GM23338 (cell line): ENCODE results near the gene BTNL2. TPM values are rescaled to one million over a fixed set of nuclear protein-coding genes. Genes with fewer than 3 reads are reported as not detected.

ENCODE experiments used
- ATAC-seq: fragments of 200-7000 bp; cut with Tn5 transposase; 3 replicates; pipeline ENCODE4 v1.9.1; 2020
- DNase-seq: peaks from one replicate; pipeline ENCODE4 v3.0.0-alpha.2; 2015; ENCODE audit warnings: low spot score
- H2AFZ ChIP-seq: fragments of 200-600 bp; sonication (generic); 2 replicates; pipeline ENCODE4 v1.8.0; 2016; ENCODE audit warnings: antibody characterized with exemption, mild to moderate bottlenecking, moderate library complexity
- H3F3A ChIP-seq: fragments of 200-600 bp; sonication (generic); replicated peaks from 2 replicates; pipeline ENCODE4 v1.8.0; 2017; ENCODE audit warnings: antibody characterized with exemption, mixed run types, low read depth
- H3K27ac ChIP-seq: fragments of 200-600 bp; sonication (generic); 2 replicates; pipeline ENCODE4 v1.6.1; 2016; ENCODE audit warnings: low read depth
- H3K27me3 ChIP-seq: fragments of 200-600 bp; sonication (generic); 2 replicates; pipeline ENCODE4 v1.8.0; 2016; ENCODE audit warnings: mild to moderate bottlenecking, mixed run types, moderate library complexity; ENCODE audit not compliant: insufficient read depth
- H3K36me3 ChIP-seq: fragments of 200-600 bp; sonication (generic); 2 replicates; pipeline ENCODE4 v1.8.0; 2016; ENCODE audit warnings: mild to moderate bottlenecking; ENCODE audit not compliant: insufficient read depth
- H3K4me1 ChIP-seq: fragments of 200-600 bp; sonication (generic); 2 replicates; pipeline ENCODE4 v1.8.0; 2016; ENCODE audit warnings: mild to moderate bottlenecking, moderate library complexity; ENCODE audit not compliant: insufficient read depth
- H3K4me2 ChIP-seq: fragments of 200-600 bp; sonication (generic); 2 replicates; pipeline ENCODE4 v1.7.1; 2017; ENCODE audit warnings: mixed run types
- H3K4me3 ChIP-seq: fragments of 200-600 bp; sonication (generic); 2 replicates; pipeline ENCODE4 v1.6.1; 2016; ENCODE audit warnings: mixed run types
- H3K79me2 ChIP-seq: fragments of 200-600 bp; sonication (generic); replicated peaks from 2 replicates; pipeline ENCODE4 v1.8.0; 2017; ENCODE audit warnings: mild to moderate bottlenecking; ENCODE audit not compliant: insufficient read depth
- H3K9me2 ChIP-seq: fragments of 200-600 bp; sonication (generic); 2 replicates; pipeline ENCODE4 v1.8.0; 2017; ENCODE audit not compliant: insufficient read depth
- H4K20me1 ChIP-seq: fragments of 200-600 bp; sonication (generic); replicated peaks from 2 replicates; pipeline ENCODE4 v1.8.0; 2017; ENCODE audit warnings: mild to moderate bottlenecking; ENCODE audit not compliant: insufficient read depth
- H3K27ac Mint-ChIP-seq: 2 replicates; pipeline ENCODE4 v1.8.0; 2020; ENCODE audit warnings: inconsistent platforms, mild to moderate bottlenecking, moderate library complexity, mixed read lengths
- H3K27me3 Mint-ChIP-seq: 3 replicates; pipeline ENCODE4 v1.8.0; 2022; ENCODE audit warnings: low read depth, mild to moderate bottlenecking, moderate library complexity, mixed read lengths, inconsistent platforms; ENCODE audit not compliant: insufficient read depth, poor library complexity
- H3K36me3 Mint-ChIP-seq: 3 replicates; pipeline ENCODE4 v1.8.0; 2021; ENCODE audit warnings: low read depth, mild to moderate bottlenecking, inconsistent platforms, moderate library complexity, mixed read lengths
- H3K4me1 Mint-ChIP-seq: 3 replicates; pipeline ENCODE4 v1.8.0; 2020; ENCODE audit warnings: mild to moderate bottlenecking, inconsistent platforms, mixed read lengths
- H3K4me3 Mint-ChIP-seq: 3 replicates; pipeline ENCODE4 v1.8.0; 2021; ENCODE audit warnings: moderate library complexity, mild to moderate bottlenecking, inconsistent platforms, mixed read lengths
- H3K9me3 Mint-ChIP-seq: 3 replicates; pipeline ENCODE4 v1.8.0; 2020; ENCODE audit warnings: moderate library complexity, mild to moderate bottlenecking, inconsistent platforms, mixed read lengths
- CREB1 ChIP-seq: fragments of 250-450 bp; sonication (Bioruptor Pico); IDR thresholded peaks from 2 replicates; pipeline ENCODE4 v1.5.0; 2020; ENCODE audit warnings: low read depth, mild to moderate bottlenecking, moderate library complexity
- CTCF ChIP-seq, 2 experiments: fragments of 200-600 bp in 1 of 2; sonication (generic) in 1 of 2; conservative IDR thresholded peaks; 2 replicates each; pipeline versions ENCODE4 v1.5.1 to v1.6.1; 2016 to 2017; ENCODE audit warnings: antibody characterized with exemption in 2 of 2, low read depth in 2 of 2, mild to moderate bottlenecking in 2 of 2, moderate library complexity in 1 of 2
- ETS1 ChIP-seq: IDR thresholded peaks from 2 replicates; pipeline ENCODE4 v1.6.1; 2016; ENCODE audit warnings: antibody characterized with exemption
- EZH2 ChIP-seq: fragments of 200-600 bp; sonication (generic); IDR thresholded peaks from one replicate; pipeline ENCODE4 v1.8.0; 2017; ENCODE audit warnings: antibody characterized with exemption, mild to moderate bottlenecking, low read depth; ENCODE audit not compliant: unreplicated experiment
- EZH2phosphoT487 ChIP-seq: fragments of 200-600 bp; sonication (generic); IDR thresholded peaks from one replicate; pipeline ENCODE4 v1.8.1; 2018; ENCODE audit warnings: antibody characterized with exemption; ENCODE audit not compliant: unreplicated experiment
- JUNB ChIP-seq: IDR thresholded peaks from one replicate; pipeline ENCODE4 v1.6.1; 2016; ENCODE audit warnings: antibody characterized with exemption; ENCODE audit not compliant: unreplicated experiment
- NANOG ChIP-seq: IDR thresholded peaks from 2 replicates; pipeline ENCODE4 v1.6.1; 2016; ENCODE audit warnings: antibody characterized with exemption, borderline replicate concordance
- POLR2AphosphoS5 ChIP-seq: IDR thresholded peaks from 2 replicates; pipeline ENCODE4 v1.6.1; 2016; ENCODE audit warnings: antibody characterized with exemption, low read depth
- REST ChIP-seq: IDR thresholded peaks from one replicate; pipeline ENCODE4 v1.6.1; 2018; ENCODE audit warnings: antibody characterized with exemption; ENCODE audit not compliant: unreplicated experiment
- STAT1 ChIP-seq: IDR thresholded peaks from one replicate; pipeline ENCODE4 v1.6.1; 2016; ENCODE audit warnings: antibody characterized with exemption; ENCODE audit not compliant: unreplicated experiment
- ZNF114 ChIP-seq: fragments of 250-450 bp; sonication (Bioruptor Pico); IDR thresholded peaks from 2 replicates; pipeline ENCODE4 v1.5.0; 2020; ENCODE audit warnings: mild to moderate bottlenecking, moderate library complexity
- ZNF331 ChIP-seq: fragments of 250-450 bp; sonication (Bioruptor Pico); IDR thresholded peaks from 2 replicates; pipeline ENCODE4 v1.5.0; 2020; ENCODE audit warnings: low read depth, mild to moderate bottlenecking, moderate library complexity
- ZNF462 ChIP-seq: fragments of 250-450 bp; sonication (Bioruptor Pico); IDR thresholded peaks from 2 replicates; pipeline ENCODE4 v1.5.0; 2020; ENCODE audit warnings: mild to moderate bottlenecking, moderate library complexity
- polyA plus RNA-seq: library from polyadenylated mRNA; unstranded; fragments of >200 nt; fragmentation: Nextera tagmentation; extraction: Ambion mirVana; gene quantifications from 2 replicates; pipeline ENCODE4 v1.2.1, GENCODE V29; 2016
- total RNA-seq: library from RNA; depleted of rRNA; stranded (reverse); fragments of >200 nt; shearing (Covaris generic); gene quantifications from 2 replicates; pipeline ENCODE4 v1.2.3, GENCODE V29; 2014

BTNL2 gene
- total and polyA plus RNA-seq, 2 experiments from 2014 or later = not detected

- Mint-ChIP-seq H3K27me3 (no peaks in the 10 kb centered on the region), H3K36me3 (no peaks in the 10 kb centered on the region), H3K27ac (no peak overlapping the region), H3K4me3 (no peak overlapping the region), H3K9me3 (no peaks in the 10 kb centered on the region), H3K4me1 (no peaks in the 10 kb centered on the region)
- Histone ChIP-seq H3K36me3 (no peaks in the 10 kb centered on the region), H3F3A (no peaks in the 10 kb centered on the region), H3K27me3 (no peaks in the 10 kb centered on the region), H3K79me2 (no peaks in the 10 kb centered on the region), H2AFZ (no peak overlapping the region), H3K27ac (no peak overlapping the region), H4K20me1 (no peaks in the 10 kb centered on the region), H3K4me2 (no peak overlapping the region), H3K9me2 (no peaks in the 10 kb centered on the region), H3K4me1 (no peaks in the 10 kb centered on the region), H3K4me3 (no peak overlapping the region)
- ATAC-seq (no peak), DNase-seq (no peak)
- TF ChIP-seq JUNB (no peak), ZNF331 (CRISPR knock-in tag) (no peak), REST (no peak), POLR2AphosphoS5 (no peak), EZH2 (no peak), CTCF (conservative IDR thresholded peaks at IDR 0.05; ENCODE audit: low read depth in 2 of 2) (no peak), ZNF462 (no peak), ETS1 (no peak), CREB1 (CRISPR knock-in tag) (no peak), NANOG (no peak), ZNF114 (CRISPR knock-in tag) (no peak), STAT1 (no peak), EZH2phosphoT487 (no peak)
Measured at GRCh38 chr6:32353348-32353747, 53.6 kb downstream of the BTNL2 start.
